Urothelium cell line (cell line): ENCODE results near the gene RXFP4.
"Not testable (repeated sequence)": the region's sequence is repeated elsewhere in the genome, so short reads cannot be mapped to it uniquely, and the experiment has no call there.

Source experiments
- DNase-seq: peaks from one replicate; pipeline ENCODE4 v3.0.0; 2011; ENCODE audit warnings: low spot score, mixed read lengths
- FAIRE-seq: peaks from 2 replicates; lab custom pipeline; 2011; peaks lifted over from hg19 to GRCh38; lab: Jason Lieb, UNC

The RXFP4 gene

DNA sequence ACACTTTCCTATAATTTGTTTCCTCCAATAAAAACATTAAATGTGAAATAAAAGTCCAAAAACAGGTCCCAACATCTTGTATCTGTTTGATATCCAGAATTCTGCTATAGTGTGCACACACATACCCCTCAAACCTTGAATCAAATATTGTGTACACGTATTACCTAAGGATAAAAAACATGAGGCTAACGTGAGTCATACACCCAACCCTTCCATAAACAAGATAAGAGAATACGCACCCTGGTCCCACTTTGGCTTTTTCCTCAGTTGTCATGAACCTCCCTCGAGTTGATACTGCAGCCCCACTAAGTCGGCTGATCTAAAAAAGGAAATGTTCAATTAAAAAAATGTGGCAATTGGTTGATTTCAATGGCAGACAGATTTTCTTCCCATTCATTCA, 12.4 kb upstream of the RXFP4 start:
- no peak for DNase-seq
- no peak for FAIRE-seq

DNA sequence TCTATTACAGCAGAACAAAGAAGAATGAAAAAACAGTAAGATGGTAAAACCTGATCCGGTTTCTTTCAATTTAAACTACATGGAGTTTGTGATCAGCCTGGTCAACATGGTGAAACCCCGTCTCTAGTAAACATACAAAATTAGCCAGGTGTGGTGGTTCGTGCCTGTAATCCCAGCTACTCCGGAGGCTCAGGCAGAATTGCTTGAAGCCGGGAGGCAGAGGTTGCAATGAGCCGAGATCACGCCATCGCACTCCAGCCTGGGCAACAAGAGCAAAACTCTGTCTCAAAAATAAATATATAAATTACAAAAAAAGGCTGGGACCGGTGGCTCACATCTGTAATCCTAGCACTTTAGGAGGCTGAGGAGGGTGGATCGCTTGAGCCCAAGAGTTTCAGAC, 10.7 kb upstream of the RXFP4 start:
- not testable (repeated sequence) for FAIRE-seq, DNase-seq

DNA sequence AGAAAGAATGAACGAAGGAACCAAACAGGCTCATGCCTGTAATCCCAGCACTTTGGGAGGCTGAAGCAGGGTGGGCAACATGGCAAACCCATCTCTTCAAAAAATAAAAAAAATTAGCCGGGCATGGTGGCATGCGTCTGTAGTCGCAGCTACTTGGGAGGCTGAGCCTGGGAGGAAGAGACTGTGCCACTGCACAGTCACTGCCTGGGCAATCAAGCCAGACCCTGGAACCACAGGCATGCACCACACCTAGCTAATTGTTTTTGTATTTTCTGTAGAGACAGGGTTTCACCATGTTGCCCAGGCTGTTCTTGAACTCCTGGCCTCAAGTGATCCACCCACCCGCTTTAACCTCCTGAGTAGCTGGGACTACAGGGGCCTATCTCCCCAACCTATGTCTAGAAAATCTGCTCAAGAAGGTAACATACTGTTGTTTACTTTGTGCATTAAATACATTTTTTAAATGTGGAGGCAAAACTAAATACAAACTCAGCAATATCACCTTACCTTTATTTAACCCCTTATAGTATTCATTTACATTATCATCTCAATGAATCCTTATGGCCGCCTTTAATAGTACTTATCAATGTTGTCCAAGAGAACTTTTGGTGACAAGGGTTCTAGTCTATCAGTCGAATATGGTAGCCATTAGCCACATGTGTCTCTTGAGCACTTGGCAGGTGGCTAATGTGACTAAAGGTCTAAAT, 10.0 kb upstream of the RXFP4 start:
- FAIRE-seq (no peak), DNase-seq (no peak)

DNA sequence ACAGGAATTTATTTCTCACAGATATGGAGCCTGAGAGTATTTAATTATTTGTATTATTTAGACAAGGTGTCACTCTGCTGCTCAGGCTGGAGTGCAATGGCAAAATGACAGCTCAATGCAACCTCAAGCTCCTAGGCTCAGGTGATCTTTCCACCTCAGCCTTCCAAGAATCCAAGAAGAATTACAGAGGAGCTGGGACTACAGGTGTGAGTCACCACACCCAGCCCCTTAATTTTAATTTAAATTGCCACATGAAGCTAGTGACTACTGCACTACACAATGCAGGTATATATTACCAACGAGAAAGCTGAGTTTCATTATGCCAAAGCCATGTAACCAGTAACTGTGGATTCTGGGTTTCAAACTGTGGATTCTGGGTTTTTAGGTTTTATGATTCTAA, 9.4 kb upstream of the RXFP4 start:
- DNase-seq (no peak), FAIRE-seq (no peak)

DNA sequence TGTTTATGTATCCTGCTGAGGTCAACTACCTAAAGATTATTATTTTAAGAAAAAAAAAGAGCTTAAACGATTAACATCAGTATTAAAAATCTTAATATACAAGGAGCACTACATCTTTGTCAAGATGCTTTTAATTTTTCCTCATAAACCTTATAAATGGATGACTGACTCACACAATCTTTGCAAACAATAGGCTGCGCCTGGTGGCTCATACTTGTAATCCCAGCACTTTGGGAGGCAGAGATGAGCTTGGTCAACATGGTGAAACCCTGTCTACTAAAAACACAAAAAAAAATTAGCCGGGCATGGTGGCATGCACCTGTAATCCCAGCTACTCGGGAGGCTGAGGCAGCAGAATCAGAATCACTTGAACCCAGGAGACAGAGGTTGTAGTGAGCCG, 9.0 kb upstream of the RXFP4 start:
- no peak for DNase-seq
- no peak for FAIRE-seq

DNA sequence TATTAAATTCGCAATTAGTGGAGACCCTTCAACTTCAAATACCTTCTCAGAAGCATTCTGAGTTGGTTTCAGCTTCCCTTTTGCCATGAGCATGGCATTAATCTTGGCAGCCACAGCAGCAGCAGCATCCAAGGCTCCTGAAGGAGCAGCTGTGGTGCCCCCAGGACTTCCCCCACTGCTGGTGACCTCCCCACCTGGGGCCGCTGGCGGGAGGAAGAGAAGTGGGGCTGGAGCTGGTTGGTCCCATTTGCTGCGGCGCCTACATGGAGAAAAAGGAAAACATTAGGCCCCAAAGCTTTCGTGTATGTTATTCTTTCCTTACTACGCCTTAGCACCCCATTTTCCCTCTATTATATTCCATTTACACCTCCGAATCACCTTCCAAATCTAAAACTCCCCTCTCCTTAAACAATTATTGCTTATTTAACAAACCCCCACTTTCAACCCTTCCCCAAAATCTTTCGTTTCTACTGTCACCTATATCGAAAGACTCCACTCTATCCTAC, 7.8 kb upstream of the RXFP4 start:
- no peak for FAIRE-seq
- no peak for DNase-seq

DNA sequence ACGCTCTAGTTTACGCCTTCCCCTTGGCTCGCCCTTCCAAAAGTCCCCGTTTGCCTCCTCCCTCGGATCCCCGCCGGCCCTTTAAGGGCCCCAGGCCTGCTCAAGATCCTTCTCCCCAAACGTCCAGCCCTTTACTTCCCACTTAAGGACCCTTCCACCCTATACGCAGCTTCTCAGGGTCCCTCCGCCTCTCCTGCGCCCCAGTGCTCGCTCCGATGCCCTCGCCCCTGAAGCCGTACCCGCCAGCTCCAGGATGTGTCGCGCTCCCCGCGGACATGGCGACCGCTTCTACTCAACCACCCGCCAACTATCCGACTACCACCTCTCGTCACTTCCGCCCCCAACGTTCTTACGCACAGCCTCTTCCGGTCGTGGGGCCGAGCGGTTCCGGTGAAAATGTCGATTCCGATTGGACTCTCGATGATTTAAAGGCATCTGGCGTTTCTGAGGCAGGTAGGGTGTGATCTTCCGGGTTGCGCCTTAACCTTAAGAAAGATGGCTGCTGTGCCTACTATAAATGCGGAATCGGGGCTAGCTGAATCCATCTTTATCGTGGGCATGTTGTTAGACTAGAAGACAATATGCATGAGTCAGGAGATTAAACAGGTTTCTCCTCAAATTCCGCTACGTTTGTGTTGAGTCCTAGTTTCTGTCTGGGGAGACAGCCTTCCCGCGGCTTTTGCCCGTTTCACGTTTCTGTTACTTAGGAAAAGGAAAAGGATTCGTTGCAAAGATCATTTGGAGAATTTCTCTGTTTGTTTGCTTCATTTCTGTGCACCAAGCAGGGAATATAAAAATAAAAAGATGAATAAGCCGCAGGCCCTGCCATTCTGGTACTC, 7.1 kb upstream of the RXFP4 start, which contains the start of gene KHDC4:
KHDC4 (minus strand) TSS at position 317 of the 839 bp plus-strand sequence; CDS start at position 277, 40 bp downstream.
- FAIRE-seq = peak; percentile 91
- DNase-seq = peak; percentile 96

DNA sequence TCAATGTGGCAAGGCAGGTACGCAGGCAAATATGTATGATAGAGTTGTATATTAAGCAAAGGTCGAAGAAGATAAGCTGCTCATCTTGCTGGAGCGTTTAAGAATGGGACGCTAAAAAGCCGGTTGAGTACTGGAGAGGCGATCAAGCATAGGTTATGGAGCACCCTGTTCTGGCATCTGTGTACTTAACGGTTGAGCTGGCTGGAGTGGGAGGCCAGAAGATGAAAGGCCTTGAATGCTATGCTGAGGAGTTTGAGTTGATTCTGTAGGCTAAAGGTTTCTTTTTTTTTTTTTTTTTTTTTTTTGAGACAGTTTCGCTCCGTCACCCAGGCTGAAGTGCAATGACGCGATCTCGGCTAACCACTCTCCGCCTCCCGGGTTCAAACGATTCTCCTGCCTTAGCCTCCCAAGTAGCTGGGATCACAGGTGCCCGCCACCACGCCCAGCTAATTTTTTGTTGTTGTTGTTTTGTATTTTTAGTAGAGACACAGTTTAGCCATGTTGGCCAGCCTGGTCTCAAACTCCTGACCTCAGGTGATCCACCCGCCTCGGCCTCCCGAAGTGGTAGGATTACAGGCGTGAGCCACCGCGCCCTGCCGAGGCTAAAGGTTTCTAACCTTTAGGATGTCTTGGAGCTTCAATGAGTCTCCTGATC, 6.4 kb upstream of the RXFP4 start:
- DNase-seq (no peak), FAIRE-seq (no peak)

DNA sequence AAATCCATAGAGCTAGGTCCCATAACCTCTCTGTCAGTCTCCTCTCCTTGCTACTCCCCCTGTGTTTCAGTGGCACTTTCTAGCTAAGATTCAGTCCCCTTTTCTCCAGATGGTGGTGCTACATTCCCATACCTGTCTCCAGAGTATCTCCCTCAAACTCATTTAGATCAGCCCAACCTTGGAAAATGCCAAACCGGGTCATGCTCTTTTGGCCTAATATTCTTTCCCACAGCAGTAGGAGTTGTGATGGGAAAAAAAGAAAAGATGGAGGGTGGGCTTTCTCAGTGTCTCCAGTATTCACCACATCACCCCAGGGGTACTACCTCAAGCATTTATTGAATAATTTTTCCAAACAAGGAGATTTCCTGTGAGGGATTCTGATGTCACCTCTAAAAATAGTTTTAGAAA, 3.2 kb upstream of the RXFP4 start:
- FAIRE-seq = no peak
- DNase-seq = peak; percentile 57

DNA sequence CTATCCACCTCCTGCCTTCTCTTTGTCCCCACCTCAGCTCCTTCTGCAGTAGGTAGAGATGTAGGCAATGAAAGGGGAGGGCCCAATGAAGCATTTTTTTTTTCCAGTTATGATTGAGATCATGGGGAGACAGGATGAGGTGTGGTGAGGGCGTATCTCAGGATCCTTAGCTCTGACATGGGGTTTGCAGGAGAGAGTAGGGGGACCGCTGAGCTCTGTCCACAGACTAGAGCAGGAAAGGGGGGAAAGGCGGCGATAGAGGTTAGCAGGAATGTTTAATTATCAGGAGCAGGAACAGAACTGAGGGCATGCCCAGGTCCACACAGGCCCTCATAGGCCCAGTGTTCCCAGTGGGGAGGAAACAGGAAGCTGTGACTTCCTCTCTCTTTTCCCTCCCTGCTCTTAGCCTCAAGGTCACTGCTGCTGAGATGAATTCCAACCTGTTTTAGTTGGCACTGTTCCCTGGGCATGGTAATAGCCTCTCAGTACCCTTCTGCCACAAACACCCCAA, 901 bp upstream of the RXFP4 start:
- FAIRE-seq (no peak), DNase-seq (no peak)

DNA sequence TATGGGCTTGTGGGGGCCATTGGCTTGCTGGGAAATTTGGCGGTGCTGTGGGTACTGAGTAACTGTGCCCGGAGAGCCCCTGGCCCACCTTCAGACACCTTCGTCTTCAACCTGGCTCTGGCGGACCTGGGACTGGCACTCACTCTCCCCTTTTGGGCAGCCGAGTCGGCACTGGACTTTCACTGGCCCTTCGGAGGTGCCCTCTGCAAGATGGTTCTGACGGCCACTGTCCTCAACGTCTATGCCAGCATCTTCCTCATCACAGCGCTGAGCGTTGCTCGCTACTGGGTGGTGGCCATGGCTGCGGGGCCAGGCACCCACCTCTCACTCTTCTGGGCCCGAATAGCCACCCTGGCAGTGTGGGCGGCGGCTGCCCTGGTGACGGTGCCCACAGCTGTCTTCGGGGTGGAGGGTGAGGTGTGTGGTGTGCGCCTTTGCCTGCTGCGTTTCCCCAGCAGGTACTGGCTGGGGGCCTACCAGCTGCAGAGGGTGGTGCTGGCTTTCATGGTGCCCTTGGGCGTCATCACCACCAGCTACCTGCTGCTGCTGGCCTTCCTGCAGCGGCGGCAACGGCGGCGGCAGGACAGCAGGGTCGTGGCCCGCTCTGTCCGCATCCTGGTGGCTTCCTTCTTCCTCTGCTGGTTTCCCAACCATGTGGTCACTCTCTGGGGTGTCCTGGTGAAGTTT, 550 bp downstream of the RXFP4 start:
- DNase-seq (no peak), FAIRE-seq (no peak)

DNA sequence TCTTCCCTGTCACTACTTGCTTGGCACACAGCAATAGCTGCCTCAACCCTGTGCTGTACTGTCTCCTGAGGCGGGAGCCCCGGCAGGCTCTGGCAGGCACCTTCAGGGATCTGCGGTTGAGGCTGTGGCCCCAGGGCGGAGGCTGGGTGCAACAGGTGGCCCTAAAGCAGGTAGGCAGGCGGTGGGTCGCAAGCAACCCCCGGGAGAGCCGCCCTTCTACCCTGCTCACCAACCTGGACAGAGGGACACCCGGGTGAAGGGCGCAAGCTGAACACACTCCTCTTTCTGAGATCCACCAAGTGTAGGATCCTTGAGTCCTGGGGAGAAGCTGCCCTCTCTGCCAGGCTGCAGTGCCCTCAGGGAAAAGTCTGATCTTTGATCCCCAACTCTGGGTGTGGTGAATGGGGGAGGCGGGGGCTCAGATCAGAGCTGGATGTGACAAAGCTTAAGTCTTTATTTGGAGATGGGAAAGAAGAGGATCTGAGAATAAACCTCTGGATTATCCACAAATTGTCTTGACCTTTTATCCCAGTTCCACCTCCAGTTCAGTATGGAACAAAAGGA, 1.2 kb downstream of the RXFP4 start:
- DNase-seq (no peak), FAIRE-seq (no peak)

DNA sequence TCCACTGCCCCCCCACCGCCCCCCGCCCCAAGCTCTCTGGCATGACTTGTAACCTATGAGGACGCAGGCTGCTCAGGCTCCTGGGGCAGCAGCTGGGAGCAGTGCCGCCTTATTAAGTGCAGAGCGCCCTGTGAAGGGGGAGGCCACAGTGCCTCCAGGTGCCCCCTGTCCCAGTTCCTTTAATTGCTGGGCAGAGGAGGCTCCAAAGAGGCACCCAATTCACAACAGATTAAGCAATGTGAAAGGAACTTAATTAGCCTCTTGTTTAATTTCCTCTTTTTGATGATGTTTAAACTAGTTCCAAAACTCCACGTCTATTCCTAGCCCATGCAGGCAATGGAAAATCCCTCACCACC, 3.0 kb downstream of the RXFP4 start:
- no peak for FAIRE-seq
- DNase-seq = no peak

DNA sequence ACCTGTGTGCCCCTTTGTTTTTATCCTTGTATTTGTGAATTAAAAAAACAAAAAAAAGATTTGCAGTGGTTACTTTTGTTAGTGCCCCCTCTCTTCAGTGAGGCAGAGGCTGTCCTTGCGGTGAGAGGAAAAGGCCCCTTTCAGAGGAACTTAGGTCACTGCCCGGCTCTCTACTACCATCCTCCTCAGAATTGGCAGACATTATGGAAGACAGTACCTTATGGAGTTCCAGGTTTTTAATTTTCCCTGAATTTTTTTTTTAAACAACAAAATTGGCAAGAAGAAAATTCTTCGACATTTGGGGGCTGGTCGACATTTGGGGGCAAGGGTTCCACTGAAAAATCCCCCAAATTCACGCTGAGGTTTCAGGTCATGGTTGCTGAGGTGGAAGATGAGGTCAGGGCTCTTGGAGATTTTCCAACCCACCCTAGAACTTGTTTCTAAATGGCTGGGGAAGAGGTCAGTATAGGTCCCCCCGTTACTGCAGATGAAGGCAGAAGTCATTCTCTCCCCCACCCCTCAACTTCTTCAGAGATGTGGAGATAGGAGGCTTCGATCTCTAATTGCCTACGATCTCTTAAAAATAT, 5.3 kb downstream of the RXFP4 start:
- no peak for DNase-seq

DNA sequence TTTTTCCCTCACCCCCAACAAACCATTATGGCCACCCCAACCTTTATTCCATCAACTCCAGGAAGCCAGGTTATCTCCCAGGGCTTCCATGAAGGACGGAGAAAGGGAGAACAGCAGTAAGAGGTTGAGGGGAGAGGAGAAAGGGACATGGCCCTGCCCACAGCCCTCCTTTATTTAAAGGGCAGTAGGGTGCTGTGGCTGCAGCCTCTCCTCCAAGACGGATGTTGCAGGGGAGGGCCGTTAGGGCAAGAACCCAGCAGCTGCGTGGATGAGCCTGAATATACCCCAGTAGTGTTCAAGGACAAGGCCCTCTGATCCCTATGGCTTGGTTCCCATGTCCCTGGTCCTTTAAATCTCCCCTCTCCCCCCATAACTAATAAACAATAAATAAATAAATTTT, 5.9 kb downstream of the RXFP4 start:
- DNase-seq (no peak), FAIRE-seq (no peak)

More for the DNA sequence above, 5.3 kb downstream of the RXFP4 start:
- no peak for FAIRE-seq

DNA sequence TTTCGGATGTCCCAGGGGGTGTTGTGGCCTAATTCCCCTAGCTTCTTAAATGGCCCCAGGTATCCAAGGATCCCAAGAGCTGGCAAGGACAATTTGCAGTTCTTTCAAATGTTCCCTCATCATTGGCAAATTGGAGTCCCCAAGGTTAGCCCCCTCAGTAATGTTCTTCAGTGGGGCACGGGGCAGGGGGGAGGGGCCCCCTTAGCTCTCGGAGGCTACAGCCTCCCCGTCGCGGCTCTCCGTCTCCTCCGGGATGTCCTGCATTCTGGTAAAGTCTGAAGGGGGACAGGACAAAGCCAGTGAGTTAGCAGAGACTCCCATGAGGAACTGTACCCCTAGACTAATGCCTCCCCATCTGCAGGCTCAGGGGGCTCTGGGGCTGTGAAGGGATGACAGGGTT, 6.3 kb downstream of the RXFP4 start:
- FAIRE-seq (no peak), DNase-seq (no peak)

DNA sequence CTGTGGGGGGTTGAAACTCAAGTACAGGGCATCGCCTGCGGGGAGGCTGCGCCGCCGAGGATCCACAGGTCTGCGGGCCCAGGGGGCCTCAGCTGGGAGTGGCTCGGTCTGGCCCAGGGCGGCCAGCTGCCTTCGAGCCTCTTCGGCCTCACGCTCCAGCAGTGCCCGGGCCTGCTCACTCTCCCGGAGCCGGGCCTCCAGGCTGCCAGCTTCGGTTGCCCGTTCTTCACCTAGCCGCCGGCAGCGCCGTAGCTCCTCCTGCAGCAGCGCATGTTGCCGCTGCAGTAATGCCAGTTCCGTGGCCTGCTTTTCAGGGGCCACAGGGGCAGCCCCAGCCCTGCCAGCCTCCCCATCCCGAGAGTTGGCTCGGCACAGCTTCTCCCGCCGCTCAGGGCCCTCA, 9.4 kb downstream of the RXFP4 start:
- no peak for FAIRE-seq

DNA sequence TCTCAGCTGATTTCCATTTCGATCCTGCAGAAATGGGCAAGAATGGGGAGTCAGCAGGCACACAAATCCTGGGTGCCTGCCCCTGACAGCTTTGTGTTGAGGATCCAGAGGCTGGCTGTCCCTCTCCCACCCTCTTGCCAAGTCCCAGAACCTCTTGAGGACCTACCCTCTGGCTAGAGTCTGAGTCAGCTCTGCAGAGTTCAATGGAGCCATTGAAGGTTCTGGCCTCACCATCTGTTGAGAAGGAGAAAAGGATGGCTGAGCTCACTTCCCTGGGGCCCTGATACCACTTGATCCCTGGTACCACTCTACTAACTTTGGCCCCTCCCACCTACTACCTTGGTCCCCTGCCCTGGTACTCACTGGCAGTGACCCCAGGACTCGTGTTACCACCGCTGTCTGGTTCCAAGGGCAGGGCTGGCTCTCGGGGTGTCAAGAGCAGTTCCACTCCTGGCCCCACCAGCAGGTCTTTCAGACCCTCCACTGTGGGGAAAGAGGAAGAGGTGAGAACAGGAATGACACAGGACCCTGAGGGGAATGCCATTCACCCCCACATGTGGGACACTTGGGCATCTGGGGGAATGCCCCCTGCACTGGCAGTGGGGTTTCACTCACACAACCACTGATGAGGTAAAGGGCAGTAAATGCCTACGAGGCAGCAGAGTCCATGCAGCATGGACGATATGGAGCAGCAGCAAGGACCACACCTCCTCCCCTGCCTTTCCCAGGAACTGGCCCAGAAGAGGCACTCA, 10.5 kb downstream of the RXFP4 start:
- FAIRE-seq (no peak), DNase-seq (no peak)

More for the DNA sequence above, 9.4 kb downstream of the RXFP4 start:
- DNase-seq = no peak

DNA sequence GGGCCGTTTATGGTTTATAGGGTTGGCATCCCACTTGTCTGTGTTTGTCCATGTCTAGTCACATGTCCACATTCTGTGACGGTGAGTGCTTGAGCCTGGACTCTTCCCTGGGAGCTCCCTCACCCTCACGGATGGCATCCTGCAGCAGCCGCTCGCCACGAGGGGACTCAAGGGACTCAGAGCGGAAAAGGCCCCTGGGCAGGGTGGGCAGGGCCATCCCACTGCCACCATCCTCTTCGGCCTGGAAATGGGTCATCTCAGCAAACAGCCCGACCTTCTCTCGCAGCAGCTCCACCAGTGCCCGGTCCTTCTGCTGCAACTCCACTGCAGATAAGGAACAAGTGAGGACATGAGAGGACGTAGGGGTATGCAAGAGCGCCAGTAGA, 11.1 kb downstream of the RXFP4 start:
- DNase-seq (no peak), FAIRE-seq (no peak)
